Left ventricle myocardium inferior (tissue), 1 donor: ENCODE data around the gene MMP11. TPM values are rescaled to one million over a fixed set of nuclear protein-coding genes. Genes with fewer than 3 reads are reported as not detected.

Source experiments
- DNase-seq: peaks from one replicate; pipeline ENCODE4 v3.0.0-alpha.2; 2020
- H3K27ac ChIP-seq: fragments of 200-600 bp; replicated peaks from 2 replicates; pipeline ENCODE4 v1.8.0; 2021
- H3K27me3 ChIP-seq: fragments of 200-600 bp; 2 replicates; pipeline ENCODE4 v1.8.0; 2021; ENCODE audit warnings: low read depth
- H3K36me3 ChIP-seq: fragments of 200-600 bp; 2 replicates; pipeline ENCODE4 v1.8.0; 2021
- H3K4me1 ChIP-seq: fragments of 200-600 bp; 2 replicates; pipeline ENCODE4 v1.8.0; 2021
- H3K4me3 ChIP-seq: fragments of 200-600 bp; 2 replicates; pipeline ENCODE4 v1.8.0; 2021; ENCODE audit warnings: mild to moderate bottlenecking, moderate library complexity
- H3K9me3 ChIP-seq: fragments of 200-600 bp; replicated peaks from 2 replicates; pipeline ENCODE4 v1.8.0; 2021
- intact Hi-C: fragments of 100-400 bp; cut with micrococcal nuclease; formaldehyde crosslinking; loops from one replicate; pipeline ENCODE4 v1.11.0; 2022
- total RNA-seq: library from RNA; stranded (reverse); fragmentation: NEBNext Ultra II Directional; extraction: Animal tissue kit (Norgen Biotek cat#: 25700); gene quantifications from one replicate; pipeline ENCODE4 v1.2.1, GENCODE V29; 2021
- TF ChIP-seq, protein P1 (sequence below): fragments of 200-600 bp; IDR thresholded peaks from 2 replicates; pipeline ENCODE4 v1.8.0; 2021; ENCODE audit warnings: antibody characterized with exemption, mild to moderate bottlenecking, borderline replicate concordance
- donor health status: DM: no; HTN: yes; CAD: no; lungs with severe emphysema.

The MMP11 gene
- total RNA-seq, 1 donor from 2014 or later = 16.9 TPM

- no peaks in the 10 kb centered on the region for H3K9me3 ChIP-seq
- no peaks in the 10 kb centered on the region for H3K27me3 ChIP-seq
- peaks cover 30% of the 10 kb centered on the region for H3K4me1 ChIP-seq
- intact Hi-C loops = no loop called here
- H3K27ac ChIP-seq = no peak overlapping the region
- H3K36me3 ChIP-seq = peaks cover 7% of the 10 kb centered on the region
- H3K4me3 ChIP-seq = no peak overlapping the region
- no peak for DNase-seq
- TF ChIP-seq, protein P1, sequence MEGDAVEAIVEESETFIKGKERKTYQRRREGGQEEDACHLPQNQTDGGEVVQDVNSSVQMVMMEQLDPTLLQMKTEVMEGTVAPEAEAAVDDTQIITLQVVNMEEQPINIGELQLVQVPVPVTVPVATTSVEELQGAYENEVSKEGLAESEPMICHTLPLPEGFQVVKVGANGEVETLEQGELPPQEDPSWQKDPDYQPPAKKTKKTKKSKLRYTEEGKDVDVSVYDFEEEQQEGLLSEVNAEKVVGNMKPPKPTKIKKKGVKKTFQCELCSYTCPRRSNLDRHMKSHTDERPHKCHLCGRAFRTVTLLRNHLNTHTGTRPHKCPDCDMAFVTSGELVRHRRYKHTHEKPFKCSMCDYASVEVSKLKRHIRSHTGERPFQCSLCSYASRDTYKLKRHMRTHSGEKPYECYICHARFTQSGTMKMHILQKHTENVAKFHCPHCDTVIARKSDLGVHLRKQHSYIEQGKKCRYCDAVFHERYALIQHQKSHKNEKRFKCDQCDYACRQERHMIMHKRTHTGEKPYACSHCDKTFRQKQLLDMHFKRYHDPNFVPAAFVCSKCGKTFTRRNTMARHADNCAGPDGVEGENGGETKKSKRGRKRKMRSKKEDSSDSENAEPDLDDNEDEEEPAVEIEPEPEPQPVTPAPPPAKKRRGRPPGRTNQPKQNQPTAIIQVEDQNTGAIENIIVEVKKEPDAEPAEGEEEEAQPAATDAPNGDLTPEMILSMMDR = no peak
Observed at GRCh38 chr22:23782252-23782651, 9.6 kb downstream of the MMP11 start.

DNA sequence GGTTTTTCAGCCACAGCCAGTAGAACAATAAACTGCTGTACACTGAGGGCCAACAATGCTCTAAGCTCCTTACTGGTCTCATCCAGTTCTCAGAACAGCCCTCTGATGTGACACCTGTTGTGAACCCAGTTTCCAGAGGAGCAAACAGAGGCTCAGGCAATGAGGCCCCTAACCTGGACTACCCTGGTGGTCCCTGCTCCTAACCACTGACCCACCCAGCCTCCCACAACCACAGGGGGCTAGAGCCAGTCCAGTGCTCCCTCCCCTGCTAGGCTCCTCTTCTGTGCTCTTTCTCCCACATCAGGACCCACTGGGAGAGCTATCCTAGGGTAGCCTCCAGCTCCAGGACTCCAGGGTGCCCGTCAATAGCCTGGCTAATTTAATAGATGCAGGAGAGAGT lies 10.1 kb downstream of the MMP11 start:
- no peak for DNase-seq
- intact Hi-C loops = no loop called here
- H3K4me1 ChIP-seq = peaks cover 30% of the 10 kb centered on the region

GRCh38 chr22:23783265-23784150 lies 10.9 kb downstream of the MMP11 start:
- H3K4me3 ChIP-seq = no peak overlapping the region
- DNase-seq = no peak
- peaks cover 7% of the 10 kb centered on the region for H3K36me3 ChIP-seq
- H3K4me1 ChIP-seq = peaks cover 30% of the 10 kb centered on the region
- H3K27ac ChIP-seq = no peak overlapping the region
- TF ChIP-seq, protein P1 = no peak
- H3K9me3 ChIP-seq = no peaks in the 10 kb centered on the region
- H3K27me3 ChIP-seq = no peaks in the 10 kb centered on the region
- intact Hi-C loops = no loop called here

More for the DNA sequence above, 10.1 kb downstream of the MMP11 start:
- TF ChIP-seq, protein P1 = no peak
- Histone ChIP-seq H3K36me3 (peaks cover 7% of the 10 kb centered on the region), H3K4me3 (no peak overlapping the region), H3K27ac (no peak overlapping the region), H3K27me3 (no peaks in the 10 kb centered on the region), H3K9me3 (no peaks in the 10 kb centered on the region)

GRCh38 chr22:23784215-23784732 lies 11.6 kb downstream of the MMP11 start:
- intact Hi-C loops = no loop called here
- no peak for DNase-seq
- no peak overlapping the region for H3K27ac ChIP-seq

DNA sequence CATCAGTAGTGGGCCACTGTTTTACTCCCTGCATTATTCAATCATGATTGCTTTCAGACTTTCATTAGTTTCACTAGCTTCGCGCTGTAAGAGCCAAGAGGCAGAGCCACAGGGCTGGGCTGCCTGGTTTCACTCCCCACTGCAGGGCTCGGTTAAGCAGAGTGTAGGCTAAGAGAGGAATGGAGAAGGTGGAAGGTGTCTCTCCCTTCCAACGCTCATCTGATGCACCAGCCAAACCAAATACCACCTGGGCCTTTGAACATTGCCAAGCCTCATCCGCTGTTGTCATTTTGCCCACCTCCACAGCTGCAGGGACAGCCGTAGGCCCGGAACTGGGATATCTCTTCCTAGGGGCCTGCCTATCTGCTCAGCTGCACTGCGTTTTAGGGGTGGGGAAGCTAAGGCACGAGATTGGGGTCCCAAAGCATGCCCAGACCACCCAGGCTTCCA lies 13.6 kb downstream of the MMP11 start:
- TF ChIP-seq, protein P1 = no peak
- Histone ChIP-seq H3K9me3 (no peaks in the 10 kb centered on the region), H3K27me3 (no peaks in the 10 kb centered on the region), H3K27ac (peak overlapping the region; percentile 100), H3K36me3 (no peaks in the 10 kb centered on the region), H3K4me3 (peak overlapping the region; percentile 95), H3K4me1 (peaks cover 57% of the 10 kb centered on the region)
- intact Hi-C loops = no loop called here
- no peak for DNase-seq

More at GRCh38 chr22:23784215-23784732, 11.6 kb downstream of the MMP11 start:
- H3K4me3 ChIP-seq = no peak overlapping the region
- peaks cover 37% of the 10 kb centered on the region for H3K4me1 ChIP-seq
- H3K36me3 ChIP-seq = peaks cover 4% of the 10 kb centered on the region
- no peaks in the 10 kb centered on the region for H3K9me3 ChIP-seq
- TF ChIP-seq, protein P1 = no peak
- H3K27me3 ChIP-seq = no peaks in the 10 kb centered on the region
